ENCODE results near the gene TANGO2.

- no peak for TF ChIP-seq POLR2A (IDR thresholded peaks at IDR 0.05)
- no peak for TF ChIP-seq CTCF (IDR thresholded peaks at IDR 0.05)
- TF ChIP-seq EP300 (IDR thresholded peaks at IDR 0.05), result no peak
Observed at GRCh38 chr22:19987394-19988306, 33.3 kb upstream of the TANGO2 start.
